ENCODE results near the gene SDK2.

The SDK2 gene

GRCh38 chr17:73516431-73516830, 127.8 kb downstream of the SDK2 start:
- no peak for DNase-seq (ENCODE audit: low read depth)
- TF ChIP-seq, protein P1, sequence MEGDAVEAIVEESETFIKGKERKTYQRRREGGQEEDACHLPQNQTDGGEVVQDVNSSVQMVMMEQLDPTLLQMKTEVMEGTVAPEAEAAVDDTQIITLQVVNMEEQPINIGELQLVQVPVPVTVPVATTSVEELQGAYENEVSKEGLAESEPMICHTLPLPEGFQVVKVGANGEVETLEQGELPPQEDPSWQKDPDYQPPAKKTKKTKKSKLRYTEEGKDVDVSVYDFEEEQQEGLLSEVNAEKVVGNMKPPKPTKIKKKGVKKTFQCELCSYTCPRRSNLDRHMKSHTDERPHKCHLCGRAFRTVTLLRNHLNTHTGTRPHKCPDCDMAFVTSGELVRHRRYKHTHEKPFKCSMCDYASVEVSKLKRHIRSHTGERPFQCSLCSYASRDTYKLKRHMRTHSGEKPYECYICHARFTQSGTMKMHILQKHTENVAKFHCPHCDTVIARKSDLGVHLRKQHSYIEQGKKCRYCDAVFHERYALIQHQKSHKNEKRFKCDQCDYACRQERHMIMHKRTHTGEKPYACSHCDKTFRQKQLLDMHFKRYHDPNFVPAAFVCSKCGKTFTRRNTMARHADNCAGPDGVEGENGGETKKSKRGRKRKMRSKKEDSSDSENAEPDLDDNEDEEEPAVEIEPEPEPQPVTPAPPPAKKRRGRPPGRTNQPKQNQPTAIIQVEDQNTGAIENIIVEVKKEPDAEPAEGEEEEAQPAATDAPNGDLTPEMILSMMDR (conservative IDR thresholded peaks at IDR 0.05; ENCODE audit: low read depth, low read length) = no peak
- no peak overlapping the region for H3K4me3 ChIP-seq (ENCODE audit: low read length)

DNA sequence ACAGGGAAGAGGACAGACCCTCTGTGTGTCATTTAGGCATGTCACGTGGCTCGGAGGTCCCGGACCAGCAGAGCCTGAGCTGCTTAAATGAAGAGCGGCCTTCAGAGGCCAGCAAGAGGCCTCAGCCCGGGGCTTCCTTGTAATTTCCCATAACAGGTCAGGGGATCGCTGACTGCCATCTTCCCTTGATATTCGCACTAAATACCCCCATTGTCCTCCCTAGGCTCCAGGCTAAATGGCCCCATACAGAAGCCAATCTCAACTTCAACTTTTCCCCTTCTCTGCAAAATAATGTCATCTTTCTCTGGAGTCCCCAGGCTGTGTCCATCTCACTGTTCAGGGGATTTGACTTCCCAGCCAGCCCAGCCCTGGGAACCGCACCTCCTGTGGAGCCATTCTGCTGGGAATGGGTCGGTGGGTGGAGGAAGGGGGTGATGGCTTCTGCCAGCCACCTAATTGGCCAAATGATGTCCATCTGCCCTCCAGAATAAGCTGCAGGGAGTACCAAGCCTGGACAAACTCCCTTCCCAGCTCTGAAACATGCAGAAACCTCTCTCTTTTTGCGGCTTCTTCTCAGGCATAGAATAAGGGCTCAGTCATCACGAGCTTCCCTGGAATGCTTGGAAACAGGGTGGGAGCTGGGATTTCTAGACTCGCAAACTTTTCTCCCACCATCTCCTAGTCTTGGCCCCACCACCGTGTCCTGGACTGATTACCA, 129.9 kb downstream of the SDK2 start:
- TF ChIP-seq, protein P1 (conservative IDR thresholded peaks at IDR 0.05; ENCODE audit: low read depth, low read length) = no peak
- no peak overlapping the region for H3K4me3 ChIP-seq (ENCODE audit: low read length)
- DNase-seq (ENCODE audit: low read depth) = no peak

- TF ChIP-seq, protein P1 (conservative IDR thresholded peaks at IDR 0.05; ENCODE audit: low read depth, low read length) = no peak
- no peak for DNase-seq (ENCODE audit: low read depth)
- no peak overlapping the region for H3K4me3 ChIP-seq (ENCODE audit: low read length)
These were observed 130.8 kb downstream of the SDK2 start for GRCh38 chr17:73513426-73513825.

DNA sequence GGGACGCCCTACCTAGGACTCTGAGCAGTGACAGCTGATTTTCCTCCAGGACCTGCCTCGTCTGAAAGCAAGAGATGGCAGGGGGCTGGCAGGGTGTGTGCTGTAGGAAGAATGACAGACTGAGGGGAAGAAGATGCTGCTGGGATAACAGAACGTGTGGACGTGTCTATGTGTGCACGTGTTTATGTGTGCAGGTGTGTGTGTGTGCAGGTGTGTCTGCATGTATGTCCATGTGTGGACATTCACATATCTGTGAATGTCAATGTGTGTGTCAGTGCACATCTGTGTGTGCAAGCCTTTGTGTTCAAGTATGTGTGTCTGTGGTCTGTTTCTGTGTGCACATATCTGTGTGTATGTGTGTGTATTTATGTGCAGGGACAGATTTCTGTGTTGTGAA, 132.5 kb downstream of the SDK2 start:
- no peak for DNase-seq (ENCODE audit: low read depth)
- TF ChIP-seq, protein P1 (conservative IDR thresholded peaks at IDR 0.05; ENCODE audit: low read depth, low read length) = no peak
- no peak overlapping the region for H3K4me3 ChIP-seq (ENCODE audit: low read length)

GRCh38 chr17:73510981-73511718, 133.1 kb downstream of the SDK2 start:
- no peak for DNase-seq (ENCODE audit: low read depth)
- TF ChIP-seq, protein P1 (conservative IDR thresholded peaks at IDR 0.05; ENCODE audit: low read depth, low read length) = no peak
- H3K4me3 ChIP-seq (ENCODE audit: low read length) = no peak overlapping the region

DNA sequence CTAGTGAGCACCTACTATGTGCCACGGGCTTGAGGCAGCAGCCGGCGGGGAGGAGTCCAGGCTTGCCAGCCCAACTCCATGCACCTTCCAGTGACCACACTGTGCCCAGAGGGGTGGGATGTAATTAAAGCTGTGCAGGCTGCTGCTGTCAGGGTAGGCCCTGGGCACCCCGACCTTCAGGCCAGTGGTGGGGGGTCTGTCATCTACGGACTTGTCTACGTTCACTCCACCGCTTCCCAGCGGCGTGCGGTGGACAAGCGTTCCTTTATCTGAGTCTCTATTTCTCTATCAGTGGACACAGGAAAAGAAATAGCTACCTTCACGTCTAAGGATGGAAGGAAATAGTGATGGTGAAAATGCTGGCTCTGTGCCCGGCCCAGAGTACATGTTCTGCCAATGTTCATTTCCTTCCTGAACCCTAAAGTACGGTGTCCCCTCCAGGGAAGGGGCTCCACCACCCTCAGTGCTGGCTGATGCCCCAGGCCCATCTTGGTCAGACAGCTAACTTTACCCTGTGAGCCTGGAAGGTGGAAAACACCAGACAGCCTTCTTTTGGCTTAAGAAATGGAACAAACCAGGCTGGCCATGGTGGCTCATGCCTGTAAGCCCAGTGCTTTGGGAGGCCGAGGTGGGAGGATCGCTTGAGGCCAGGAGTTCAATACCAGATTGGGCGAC, 135.2 kb downstream of the SDK2 start:
- TF ChIP-seq, protein P1 (conservative IDR thresholded peaks at IDR 0.05; ENCODE audit: low read depth, low read length) = no peak
- no peak overlapping the region for H3K4me3 ChIP-seq (ENCODE audit: low read length)
- DNase-seq (ENCODE audit: low read depth) = no peak
